ENCODE data around the gene TSPOAP1.
"Not testable (repeated sequence)": the region's sequence is repeated elsewhere in the genome, so short reads cannot be mapped to it uniquely, and the experiment has no call there.

The TSPOAP1 gene

DNA sequence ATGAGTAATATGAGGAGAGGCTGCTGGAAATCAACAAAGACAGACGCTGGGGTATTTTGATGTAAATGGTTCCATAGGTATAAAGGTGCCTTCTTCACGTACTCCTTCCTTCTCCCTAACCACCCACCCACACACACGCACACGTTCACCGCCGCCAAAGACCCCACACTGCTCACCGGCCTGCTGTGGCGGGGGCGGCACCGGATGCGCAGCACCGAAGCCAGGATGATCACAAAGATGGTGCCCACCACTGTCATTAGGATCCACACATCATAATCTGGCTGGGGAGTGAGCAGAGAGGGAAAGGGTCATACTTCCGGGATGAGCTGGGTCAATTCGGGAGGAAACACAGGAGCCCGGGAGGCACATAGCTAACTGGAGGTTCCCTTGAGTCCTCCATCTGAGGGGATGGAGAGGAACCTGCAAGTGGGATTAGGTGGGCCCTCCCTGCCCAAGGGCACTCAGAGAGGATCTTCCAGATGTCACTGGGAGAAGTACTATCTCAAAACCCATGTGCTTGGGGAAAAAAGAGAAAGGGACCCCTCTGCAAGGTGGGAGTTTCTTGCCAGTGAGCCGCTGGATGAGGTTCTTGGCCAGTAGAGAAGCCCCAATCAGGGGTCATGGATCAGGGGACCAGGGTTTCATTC lies 33.9 kb upstream of the TSPOAP1 start:
- no peak for DNase-seq

DNA sequence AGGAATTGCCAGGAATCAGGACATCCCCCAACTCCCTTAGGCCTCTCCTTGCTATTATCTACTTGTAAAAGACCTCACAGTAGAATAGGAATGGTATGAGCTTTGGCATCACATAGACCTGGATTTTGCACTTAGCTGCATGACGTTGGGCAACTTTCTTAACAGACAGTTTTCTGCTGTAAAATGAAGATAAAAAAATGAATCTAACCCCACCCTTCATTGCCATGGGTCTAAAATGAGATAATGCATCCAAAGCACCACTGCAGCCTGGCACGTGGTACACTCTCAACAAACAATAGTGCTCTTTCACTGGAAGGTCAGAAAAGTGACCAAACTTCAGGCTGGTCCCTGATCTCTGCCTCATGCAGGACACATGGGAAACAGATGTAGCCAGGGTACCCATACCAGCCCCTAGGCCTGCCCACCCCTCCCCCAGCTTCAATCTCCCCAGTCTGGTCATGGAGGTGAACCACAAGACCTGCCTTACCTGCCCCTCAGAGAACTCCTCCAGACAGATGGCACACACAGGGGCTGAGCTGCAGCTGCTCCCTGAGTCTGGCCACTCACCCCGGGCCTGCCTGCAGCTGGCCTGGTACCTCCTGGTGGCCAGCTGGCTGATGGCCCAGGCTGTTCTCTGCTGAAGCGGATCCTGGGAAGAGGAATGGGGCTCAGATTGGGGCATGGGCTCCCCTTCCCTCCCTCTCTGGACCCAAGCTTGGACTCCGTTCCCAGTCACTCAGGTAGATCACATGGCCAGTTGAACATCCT lies 31.9 kb upstream of the TSPOAP1 start:
- no peak for DNase-seq

DNA sequence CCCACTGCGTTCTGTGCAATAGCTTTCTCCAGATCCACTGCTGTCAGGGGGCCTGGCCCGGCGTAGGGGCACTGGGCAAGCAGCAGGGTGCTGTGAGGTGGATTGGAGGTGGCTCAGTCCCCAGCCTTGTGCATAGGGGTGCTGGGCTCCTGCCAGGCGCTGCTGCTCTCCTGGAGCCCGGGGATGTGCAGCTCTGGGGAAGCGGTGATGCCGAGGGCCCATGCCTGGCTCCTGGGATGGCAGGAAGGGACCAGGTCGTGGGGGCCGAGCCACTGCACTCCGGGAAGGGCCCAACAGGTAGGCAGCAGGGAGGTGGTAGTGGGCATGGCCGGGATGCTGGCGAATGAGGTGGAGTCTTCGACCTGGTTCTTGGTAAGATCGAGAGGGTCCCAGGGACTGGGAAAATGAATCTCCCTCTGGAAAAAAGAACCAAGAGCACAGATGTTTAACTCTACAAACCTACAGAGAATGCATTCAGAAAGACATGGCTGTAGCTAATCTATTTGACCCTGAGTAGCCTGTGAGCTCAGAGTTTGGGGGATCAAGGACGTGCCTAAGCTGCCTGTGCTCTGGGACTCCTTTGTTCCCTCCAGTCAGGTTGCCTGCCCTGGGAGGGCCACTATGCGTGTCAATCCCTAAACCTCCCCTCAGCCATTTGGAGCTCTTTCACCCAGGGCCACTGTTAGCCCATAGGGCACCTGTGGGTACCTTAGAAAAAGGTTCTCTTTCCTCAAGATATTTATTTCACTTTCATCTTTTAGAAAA lies 30.0 kb upstream of the TSPOAP1 start:
- no peak for DNase-seq

DNA sequence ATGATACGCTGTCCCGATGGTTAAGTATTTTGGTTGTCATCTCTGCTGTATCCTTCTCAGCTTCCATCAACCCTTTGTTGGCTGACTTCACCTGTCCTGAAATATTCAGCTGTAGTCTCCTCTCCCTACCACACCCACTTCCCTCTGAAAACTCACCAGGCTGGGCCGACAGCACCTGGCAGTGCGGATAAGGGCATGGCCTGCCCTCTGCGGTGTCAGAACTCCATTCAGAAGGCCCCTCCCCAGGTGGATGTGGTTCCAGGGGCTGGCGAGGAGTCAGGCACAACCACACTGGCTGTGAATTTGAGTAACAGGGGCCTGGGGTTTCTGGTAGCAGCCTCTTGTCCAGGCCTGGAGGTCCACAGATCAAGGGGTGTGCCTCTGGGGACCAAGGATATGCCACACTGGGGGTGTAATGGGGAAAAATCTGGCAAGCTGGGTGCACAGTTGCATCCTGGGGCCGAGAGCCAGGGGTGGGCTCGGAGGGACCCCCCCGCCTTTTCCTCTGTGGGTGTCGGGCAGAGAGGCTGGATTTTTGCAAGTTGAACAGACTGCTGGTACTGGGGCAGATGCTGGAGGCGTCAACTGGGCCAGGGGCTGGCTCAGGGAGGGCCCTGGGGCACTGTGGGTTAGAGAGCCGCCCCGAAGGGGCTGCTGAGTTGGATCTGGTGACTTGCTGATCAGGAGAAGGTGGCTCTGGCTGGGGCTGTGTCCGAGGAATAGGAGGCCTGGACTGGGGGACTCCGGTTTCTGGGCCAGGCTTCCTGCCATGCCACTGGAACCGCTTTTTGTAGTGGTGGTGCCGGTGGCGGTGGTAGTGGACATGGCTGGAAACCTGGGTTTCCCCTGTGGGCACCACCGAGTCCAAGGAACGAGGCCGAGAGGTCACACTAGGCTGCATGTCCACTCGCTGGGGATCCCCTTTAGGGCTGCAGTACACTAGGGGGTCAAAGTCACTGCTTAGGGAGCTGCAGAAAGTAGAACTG lies 29.0 kb upstream of the TSPOAP1 start:
- DNase-seq, result no peak

DNA sequence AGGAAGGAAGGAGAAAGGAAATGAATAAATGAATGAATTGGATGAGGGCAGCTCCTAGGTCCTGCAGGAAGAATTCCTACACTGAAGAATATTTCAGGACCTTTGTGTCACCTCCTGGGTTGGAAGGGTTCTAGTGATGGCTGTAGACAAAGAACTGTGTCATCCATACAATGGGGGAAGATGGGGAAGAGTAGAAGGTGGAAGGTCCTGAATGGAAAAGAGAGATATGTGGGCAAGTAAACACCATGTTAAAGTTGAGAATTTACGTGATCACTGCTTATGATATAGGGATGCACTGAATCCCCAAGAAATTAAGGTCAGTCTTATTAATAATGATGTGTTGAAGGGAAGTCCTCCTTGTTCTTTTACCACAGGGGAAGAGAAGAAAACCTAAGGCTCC lies 27.6 kb upstream of the TSPOAP1 start:
- DNase-seq, result no peak

DNA sequence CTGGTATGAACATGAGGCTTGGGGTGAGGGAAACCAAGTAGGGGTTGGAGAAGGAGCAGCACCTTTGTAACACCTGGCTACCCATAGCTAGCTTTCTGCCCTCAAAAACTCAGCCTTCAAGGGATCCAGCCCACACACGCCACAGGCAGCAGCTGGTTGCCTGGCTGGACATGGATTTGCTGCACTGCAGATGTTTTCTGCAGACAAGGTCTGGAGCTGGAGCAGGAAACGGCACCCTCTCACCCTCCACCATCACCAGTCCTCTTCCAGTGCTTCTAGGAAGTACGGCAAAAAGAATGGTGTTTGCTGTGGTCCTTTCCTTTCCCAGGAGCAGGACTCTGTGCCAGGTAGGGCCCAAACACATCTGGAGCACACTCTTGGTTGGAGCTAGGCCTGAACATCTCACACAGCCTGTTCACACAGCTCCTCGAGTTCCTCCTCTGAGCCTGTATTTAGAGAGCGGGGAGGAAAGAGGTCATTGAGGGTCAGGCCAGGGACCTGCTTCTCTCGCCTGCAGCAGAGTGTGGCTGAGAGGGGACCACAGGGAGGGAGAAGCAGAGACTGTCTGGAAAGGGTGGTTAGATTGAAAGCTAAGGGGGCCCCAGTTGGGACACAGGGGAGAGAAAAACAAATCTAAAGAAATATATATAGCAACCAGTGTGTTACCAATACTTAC lies 26.1 kb upstream of the TSPOAP1 start:
- no peak for DNase-seq

DNA sequence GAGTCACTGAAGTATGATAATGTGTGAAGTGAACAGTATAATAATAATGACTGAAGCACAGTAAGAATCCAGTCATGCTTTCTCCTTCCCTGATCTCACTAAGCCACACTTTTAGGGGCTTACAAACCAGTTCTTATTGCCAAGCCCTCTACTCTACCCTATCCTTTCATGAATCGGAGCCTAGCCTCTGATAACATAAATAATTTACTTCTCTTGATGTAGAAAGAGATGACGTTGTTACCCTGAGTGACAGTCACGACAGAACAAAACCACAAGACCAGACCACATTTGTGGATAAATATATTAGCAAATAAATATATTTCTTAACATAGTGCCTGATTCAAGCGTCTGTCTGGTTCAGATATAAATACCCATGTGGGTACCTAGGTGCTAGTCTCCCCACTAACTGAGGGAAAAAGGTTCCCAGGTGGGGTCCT lies 24.8 kb upstream of the TSPOAP1 start:
- no peak for DNase-seq

DNA sequence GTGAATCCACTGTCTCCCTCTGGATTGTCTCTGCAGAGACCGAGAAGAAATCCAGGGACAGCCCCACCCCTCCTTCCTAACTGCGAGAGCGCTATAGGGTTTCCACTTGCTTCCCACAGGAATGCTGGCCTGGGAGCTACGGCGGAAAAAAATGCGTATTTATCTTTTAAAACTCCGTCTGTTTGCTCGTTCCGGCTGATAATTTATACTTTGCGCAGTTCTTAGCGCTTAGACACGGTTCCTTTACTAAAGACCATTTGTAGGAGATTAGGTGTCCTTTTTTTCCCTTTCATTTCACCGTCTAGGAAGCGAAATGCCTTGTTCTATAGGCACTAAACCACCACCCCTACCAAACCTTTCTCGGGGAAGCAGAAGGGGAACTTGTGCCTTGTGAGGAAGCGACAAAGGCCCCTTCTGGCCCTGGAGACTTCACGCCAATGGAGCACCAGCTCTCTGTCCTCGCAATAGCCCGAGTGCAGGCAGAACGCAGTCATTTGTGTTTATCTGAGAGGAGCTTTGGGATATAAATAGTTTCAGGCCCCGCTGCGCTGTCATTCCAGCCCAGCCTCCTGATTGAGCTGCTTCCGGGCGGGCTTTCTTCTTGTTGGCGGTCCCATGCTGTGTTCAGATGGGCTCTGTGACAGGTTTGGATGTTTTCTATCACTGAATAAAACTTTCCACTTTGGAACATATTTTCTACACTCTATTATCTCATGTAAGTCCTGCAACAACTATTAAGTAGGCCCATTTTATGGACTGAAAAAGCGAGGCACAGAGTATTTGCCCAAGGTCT lies 24.2 kb upstream of the TSPOAP1 start:
- no peak for DNase-seq

DNA sequence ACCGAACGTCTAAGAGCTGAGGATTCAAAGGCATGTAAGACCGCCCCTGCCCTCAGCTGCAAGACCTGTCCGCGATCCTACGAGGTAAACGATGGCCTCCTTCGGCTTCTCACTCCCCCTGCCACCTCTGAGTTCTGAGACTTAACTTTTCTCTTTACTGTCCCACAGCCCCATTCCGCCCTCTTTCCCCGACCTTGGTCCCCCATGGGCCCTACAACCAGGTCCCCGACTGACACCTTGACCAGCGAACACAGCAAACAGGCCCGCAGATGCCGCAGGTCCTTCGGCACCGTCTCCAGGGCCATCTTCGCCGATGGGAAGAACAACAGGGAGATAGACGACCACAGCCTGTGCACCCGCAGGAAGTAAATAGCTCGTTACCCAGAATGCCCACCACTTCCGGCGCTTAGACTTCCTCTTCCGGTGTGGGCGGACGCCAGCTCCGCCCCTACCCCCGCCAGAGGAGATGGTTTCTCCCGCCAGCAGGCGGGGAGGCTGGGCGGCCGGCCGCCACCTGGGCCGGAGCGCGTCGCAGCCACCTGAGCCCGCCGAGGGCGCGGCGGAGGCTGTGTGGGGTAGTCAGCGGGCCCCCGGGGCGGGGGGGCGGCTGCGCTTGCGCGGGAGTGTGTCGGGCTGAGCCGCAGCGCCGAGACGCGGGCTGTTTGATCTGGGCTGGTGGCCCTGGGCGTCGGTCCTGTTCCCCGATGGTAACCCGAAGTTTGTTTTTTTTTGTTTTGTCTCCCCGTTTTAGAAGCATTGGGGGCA lies 23.4 kb upstream of the TSPOAP1 start, which contains the start of gene SUPT4H1:
Gene SUPT4H1 (minus strand): TSS at position 371 of the 765 bp plus-strand sequence. CDS start 66 bp downstream, at position 305.
- DNase-seq, result peak; percentile 84 to 89 (median 86)

DNA sequence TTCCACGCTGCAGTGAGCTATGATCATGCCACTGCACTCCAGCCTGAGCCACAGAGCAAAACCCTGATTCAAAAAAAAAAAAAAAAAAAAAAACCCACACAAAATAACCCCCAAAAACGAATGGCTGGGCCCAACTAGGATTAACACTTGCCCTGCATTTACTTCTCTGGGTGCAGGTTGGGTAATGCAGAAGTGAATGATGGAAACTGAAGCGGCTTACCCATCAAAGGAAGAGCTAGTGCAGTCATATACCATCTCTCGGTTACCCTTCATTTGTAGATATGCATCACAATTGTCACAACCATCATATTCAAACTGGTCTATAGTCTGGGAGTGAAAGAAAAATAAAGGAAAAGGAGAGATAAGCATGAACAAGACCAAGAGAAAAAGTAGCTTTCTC lies 22.6 kb upstream of the TSPOAP1 start:
- no peak for DNase-seq

DNA sequence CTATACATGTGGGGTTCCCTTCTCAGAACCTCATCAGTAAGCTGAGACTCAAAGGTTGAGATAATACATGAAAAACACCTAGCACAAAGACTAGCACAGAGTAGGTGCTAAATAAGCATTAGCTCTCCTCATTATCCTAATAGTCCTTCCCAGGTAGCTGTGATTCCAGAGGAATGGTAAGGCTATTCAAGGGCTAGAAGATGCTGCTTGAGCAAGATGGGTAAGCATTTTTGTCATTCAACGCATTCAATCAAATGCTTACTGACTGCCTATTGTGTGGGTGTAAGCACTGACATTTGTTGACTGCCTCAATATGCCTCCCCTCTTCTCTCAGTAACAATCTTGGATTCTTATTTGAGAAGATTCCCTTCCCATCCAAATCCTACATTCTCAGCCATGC lies 19.4 kb upstream of the TSPOAP1 start:
- DNase-seq, result no peak

DNA sequence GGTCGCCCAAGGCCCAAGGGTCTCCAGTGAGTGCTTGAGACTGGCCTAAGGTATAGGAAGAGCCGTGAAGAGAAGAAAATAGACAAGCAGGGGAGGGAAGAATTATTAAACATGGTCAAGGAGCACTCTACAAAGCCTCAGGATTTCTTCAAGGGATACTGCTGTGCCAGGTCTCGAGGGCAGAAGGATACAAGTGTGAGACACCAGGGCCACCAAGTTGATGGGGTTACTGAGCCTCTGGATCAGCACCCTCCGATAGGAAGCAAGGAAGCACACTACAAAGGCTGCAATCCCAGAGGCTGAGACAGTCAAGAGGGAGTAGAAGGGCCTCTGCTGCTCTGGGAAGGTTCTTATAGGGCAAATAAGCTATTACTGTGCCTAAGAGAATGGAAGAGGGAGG lies 16.9 kb upstream of the TSPOAP1 start:
- no peak for DNase-seq

DNA sequence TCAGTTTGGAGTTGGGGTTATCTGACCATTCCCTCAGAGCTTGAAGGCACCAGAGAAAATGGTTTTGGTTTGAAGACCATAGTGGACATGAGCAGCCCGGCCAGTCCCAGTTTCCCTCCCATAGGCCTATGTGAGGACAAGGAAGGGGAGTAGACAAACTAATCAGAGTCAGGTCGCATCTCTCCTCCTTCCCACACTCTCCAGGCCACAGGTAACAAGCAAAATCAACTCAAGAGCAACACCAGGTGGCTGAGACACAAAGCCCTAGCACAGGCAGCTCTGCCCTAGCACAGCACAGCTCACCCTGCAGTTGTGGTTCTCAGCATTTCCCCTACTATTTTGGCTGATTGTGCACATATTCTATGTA lies 16.2 kb upstream of the TSPOAP1 start:
- peak in 2 of 4 experiments; percentile 35 to 44 for DNase-seq

DNA sequence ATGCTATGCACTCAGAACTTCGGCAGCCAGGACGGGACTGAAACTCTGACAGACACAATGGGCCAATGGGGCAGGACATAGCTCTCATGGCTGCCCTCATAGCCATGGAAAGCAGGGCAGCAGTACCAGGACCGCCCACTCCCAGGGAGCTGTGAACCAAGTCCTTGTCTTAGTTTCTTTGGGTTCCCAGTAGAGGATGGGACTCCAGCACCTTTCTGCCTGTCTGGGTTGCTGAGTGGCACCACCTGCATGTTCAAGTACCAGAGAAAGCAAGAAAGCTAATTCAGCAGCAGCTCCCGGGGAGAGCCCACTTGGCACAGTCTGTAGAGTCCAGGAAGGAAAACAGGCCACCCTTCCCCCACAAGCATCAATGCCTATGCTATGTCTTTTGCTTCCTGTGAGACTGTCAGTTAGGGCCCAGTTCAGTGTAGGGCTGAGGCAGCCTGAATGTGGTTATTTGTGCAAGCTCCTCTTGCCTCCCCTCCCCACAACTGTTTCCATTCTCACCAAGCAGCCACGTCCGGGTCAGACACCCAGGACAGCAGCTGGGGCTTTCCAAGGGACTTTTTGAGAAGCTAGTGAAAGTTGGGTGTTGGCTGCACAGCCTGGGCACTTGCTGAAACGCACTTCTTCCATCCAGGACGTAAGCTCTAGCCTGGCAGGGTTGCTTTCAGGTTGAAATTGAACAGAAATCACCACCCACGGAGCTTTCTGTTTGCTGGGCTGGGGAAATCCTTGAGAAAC lies 15.6 kb upstream of the TSPOAP1 start:
- peak; percentile 51 to 64 (median 59) for DNase-seq

DNA sequence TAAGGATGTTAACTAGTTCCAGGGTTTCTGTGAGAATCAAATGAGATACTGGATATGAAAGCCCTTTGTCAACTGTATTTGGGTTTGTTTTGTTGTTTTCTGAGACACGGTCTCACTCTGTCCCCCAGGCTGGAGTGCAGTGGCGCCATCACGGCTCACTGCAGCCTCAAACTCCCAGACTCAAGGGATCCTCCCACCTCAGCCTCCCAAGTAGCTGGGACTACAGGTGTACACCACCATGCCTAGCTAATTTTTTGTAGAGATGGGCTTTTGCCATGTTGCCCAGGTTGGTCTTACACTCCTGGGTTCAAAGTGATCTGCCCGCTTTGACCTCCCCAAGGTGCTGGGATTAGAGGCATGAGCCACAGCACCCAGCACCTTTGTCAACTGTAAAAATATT lies 14.5 kb upstream of the TSPOAP1 start:
- DNase-seq, result no peak

DNA sequence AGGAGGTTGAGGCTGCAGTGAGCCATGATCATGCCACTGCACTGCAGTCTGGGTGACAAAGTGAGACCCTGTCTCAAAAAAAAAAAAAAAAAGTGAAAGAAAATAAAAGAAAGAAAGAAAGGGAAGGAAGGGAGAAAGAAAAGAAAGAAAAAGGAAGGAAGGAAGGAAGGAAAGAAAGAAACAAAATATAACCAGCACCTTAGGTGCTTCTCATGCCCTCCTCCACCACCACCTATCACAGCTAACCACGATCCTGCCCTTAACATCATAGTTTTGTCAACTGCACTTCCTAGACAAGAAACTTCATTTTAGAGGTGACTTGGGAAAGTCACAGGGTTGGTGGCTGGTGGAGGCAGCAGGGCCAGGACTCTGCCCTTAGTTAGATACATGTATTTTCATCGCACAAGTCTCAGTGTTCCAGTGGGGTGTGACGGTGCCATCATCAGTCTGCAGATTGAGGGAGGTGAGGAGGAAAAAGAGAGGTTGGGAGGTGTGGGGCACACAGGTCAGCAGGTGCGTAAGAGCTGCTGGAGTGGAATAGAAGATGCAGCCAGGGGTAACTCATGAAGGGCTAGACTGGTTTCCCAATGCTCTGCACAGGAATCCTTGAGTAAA lies 13.4 kb upstream of the TSPOAP1 start:
- DNase-seq, result no peak

DNA sequence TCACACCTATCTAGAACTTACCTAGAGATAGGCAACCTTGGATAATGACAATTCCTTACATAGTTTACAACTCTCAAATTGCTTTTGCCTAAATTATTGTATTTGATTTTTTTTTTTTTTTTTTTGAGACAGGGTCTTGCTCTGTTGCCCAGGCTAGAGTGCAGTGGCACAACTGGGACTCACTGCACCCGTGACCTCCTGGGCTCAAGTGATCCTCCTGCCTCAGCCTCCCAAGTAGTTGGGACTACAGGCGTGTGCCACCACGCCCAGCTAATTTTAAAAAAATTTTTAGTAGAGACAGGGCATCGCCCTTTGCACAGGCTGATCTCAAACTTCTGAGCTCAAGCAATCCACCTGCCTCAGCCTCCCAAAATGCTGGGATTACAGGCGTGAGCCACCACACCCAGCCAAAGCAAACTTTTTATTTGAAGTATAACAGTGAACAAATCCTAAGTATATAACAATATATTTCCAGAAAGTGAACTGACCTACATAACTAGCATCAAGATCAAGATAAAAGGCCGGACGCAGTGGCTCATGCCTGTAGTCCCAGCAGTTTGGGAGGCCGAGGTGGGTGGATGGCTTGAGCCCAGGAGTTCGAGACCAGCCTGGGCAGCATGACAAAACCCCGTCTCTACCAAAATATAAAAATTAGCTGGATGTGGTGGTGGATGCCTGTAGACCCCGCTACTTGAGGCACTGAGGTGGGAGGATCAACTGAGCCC lies 12.7 kb upstream of the TSPOAP1 start:
- DNase-seq, result not testable (repeated sequence)

DNA sequence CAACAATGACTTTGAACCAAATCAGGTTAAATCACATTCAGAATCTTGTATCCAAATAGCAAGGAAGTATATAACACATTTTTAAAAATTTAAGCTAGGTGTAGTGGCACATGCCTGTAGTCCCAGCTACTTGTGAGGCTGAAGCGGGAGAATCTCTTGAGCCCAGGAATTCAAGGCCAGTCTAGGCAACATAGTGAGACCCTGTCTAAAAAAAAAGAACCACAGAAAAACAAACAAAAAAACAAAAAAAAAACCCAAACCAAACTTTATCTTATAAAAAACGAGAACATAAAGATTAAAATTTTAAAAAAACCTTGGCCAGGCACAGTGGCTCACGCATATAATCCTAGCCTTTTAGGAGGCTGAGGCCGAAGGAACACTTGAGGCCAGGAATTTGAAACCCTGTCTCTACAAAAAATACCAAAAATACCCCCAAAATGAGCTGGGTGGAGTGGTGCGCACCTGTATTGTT lies 11.8 kb upstream of the TSPOAP1 start:
- DNase-seq, result no peak
